Small intestine (tissue), 7 donors: ENCODE results near the gene FOXP2. TPM values are rescaled to one million over a fixed set of nuclear protein-coding genes. Genes with fewer than 3 reads are reported as not detected.

Source experiments
- DNase-seq, 2 donors: peaks; one replicate each; pipeline versions ENCODE4 v3.0.0 to v3.0.0-alpha.2; 2013
- FAIRE-seq: peaks from 2 replicates; lab custom pipeline; 2012; peaks lifted over from hg19 to GRCh38; lab: Jason Lieb, UNC
- H3K27ac ChIP-seq, 3 donors: one replicate each; pipeline ENCODE4 v1.5.1; 2013; ENCODE audit warnings: low read length in 2 of 3, mild to moderate bottlenecking in 2 of 3, control low read depth in 1 of 3, inconsistent platforms in 1 of 3, low read depth in 1 of 3, moderate library complexity in 1 of 3
- H3K27me3 ChIP-seq, 3 donors: one replicate each; pipeline ENCODE4 v1.6.1; 2013; ENCODE audit warnings: low read length in 3 of 3, inconsistent platforms in 1 of 3; ENCODE audit not compliant: control insufficient read depth in 3 of 3, insufficient read depth in 3 of 3
- H3K36me3 ChIP-seq, 3 donors: one replicate each; pipeline ENCODE4 v1.6.1; 2013; ENCODE audit warnings: low read length in 3 of 3, inconsistent platforms in 1 of 3, low read depth in 1 of 3, mild to moderate bottlenecking in 1 of 3, moderate library complexity in 1 of 3; ENCODE audit not compliant: control insufficient read depth in 3 of 3, insufficient read depth in 2 of 3
- H3K4me1 ChIP-seq, 3 donors: one replicate each; pipeline ENCODE4 v1.6.1; 2013; ENCODE audit warnings: low read length in 2 of 3, inconsistent platforms in 1 of 3, low read depth in 1 of 3, mild to moderate bottlenecking in 1 of 3, moderate library complexity in 1 of 3; ENCODE audit not compliant: control insufficient read depth in 3 of 3, insufficient read depth in 2 of 3
- H3K4me3 ChIP-seq, 3 donors: one replicate each; pipeline ENCODE4 v1.5.1; 2013; ENCODE audit warnings: low read length in 3 of 3, control low read depth in 1 of 3, inconsistent platforms in 1 of 3, low read depth in 1 of 3, mild to moderate bottlenecking in 1 of 3, moderate library complexity in 1 of 3
- H3K9me3 ChIP-seq, 2 donors: one replicate each; pipeline ENCODE4 v1.6.1; 2013; ENCODE audit warnings: low read depth in 1 of 2, low read length in 1 of 2; ENCODE audit not compliant: control insufficient read depth in 2 of 2, insufficient read depth in 1 of 2
- WGBS, 3 donors: extraction: QIAGEN DNeasy Blood & Tissue Kit; methylation state at CpG; one replicate each; pipeline ENCODE4 v1.1.7; 2013; 5-methylcytosine and 5-hydroxymethylcytosine counted together
- polyA plus RNA-seq, 4 donors: library from polyadenylated mRNA; stranded (reverse) in 3 of 4; unstranded in 1 of 4; fragments of 200-250 nt in 3 of 4; fragments of 120-200 nt in 1 of 4; gene quantifications; one replicate each; pipeline versions ENCODE4 v1.2.1 to v1.2.3, GENCODE V29; 2013
- donor health status: healthy with polysubstance abuse.
- donor health status: control.
- donor health status: control.
- donor health status: Bipolar disorder and iron deficiency.
- donor health status: healthy.

FOXP2 gene
- polyA plus RNA-seq, 4 donors: 1.7 to 12.2 (median 3.6) TPM

DNA sequence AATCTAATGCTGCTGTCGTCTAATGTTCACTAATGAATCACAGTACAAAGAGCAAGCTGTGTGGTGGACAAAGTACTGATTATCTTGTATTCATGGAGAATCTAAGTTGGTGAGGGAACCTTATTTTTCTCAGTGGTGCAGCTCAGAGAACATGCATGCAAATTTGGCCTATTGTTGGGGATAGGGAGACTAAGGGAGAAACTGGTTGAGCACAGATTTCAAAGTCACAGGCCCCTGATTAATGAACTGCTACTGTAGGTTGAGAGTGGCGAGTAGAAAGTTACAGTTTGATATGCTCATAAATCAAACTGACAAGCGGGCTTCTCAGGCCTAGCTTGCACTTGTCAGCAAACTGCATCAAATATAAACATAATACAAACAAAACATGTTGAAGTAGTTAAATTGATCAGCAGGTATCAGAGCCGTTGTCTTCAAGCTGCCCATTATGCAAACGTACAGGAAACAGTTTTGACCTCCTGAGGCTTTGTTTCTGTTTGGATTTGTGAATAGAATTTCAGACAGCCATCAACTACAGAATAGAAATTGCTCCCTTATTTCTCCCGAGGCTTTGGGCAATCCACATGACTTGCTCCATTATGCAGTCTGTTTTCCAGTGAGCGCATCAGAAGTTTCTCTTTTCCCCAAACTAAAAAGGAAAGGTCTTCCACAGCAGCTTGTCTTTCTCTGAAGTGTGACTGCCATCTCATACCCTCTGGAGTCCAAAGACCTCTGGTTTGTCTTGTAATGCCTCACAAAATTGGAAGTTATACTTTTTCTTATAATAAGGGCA is 215.8 kb downstream of the FOXP2 start:
- 38 to 56% (median 42%) methylated on average over 7 of the region's 7 CpGs for WGBS, 3 donors
- FAIRE-seq (no peak), DNase-seq (peak; percentile 62 to 78)
- peaks cover 0 to 5% (median 0%) of the 10 kb centered on the region in 3 donors for H3K4me1 ChIP-seq
- no peaks in the 10 kb centered on the region for H3K27me3 ChIP-seq
- peaks cover 0 to 6% (median 0%) of the 10 kb centered on the region in 3 donors for H3K36me3 ChIP-seq
- peak overlapping the region in 1 of 3 donors; percentile 29 for H3K27ac ChIP-seq
- no peaks in the 10 kb centered on the region for H3K9me3 ChIP-seq
- no peak overlapping the region for H3K4me3 ChIP-seq

DNA sequence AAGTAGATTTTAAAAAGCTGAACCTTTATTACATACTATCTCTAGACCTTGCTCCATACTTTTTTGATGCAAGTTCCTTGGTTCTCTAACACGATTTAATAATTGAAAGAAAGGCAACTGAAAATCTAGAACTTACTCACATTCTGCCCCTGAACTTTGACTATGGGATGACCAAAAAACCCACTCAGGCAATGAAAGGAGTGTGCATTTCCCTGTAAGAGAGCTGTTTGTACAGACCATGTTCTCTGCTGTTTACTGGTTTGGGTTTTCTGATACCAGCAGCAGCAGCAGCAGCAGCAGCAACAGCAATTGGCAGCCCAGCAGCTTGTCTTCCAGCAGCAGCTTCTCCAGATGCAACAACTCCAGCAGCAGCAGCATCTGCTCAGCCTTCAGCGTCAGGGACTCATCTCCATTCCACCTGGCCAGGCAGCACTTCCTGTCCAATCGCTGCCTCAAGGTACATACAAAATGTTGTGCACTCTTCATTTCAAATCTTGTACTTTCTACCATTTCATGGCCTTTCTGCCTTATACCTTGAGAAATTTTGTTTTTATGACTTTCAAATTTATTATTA is 216.7 kb downstream of the FOXP2 start:
- Histone ChIP-seq H3K9me3 (no peaks in the 10 kb centered on the region), H3K27ac (no peak overlapping the region), H3K27me3 (no peaks in the 10 kb centered on the region), H3K4me1 (peaks cover 0 to 5% (median 0%) of the 10 kb centered on the region in 3 donors), H3K4me3 (no peak overlapping the region), H3K36me3 (peaks cover 0 to 6% (median 0%) of the 10 kb centered on the region in 3 donors)
- 80 to 93% (median 92%) methylated on average over 3 of the region's 3 CpGs for WGBS, 3 donors
- FAIRE-seq: no peak
- DNase-seq: no peak

DNA sequence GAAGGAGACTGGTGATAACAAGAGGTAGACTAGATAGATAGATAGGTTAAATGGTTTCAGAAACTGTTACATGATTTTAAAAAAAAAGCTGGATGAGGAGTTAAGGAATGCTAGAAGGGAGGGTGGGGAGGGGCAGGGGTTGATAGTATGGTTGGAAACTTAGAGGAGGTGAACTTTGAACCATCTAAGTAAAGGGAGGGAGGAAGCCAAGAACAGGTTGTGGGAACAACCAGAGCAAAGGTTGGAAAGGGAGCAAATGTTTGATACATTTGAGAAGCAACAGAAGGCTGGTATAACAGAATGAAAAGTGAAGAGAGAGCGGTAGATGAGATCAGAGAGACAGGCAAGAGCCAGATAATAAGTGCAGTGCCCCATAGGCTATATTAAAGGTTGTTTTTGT is 224.8 kb downstream of the FOXP2 start:
- no peaks in the 10 kb centered on the region for H3K27me3 ChIP-seq
- H3K36me3 ChIP-seq: peaks cover 0 to 3% (median 0%) of the 10 kb centered on the region in 3 donors
- DNase-seq (peak; percentile 50 to 88), FAIRE-seq (no peak)
- H3K4me1 ChIP-seq: peaks cover 0 to 5% (median 2%) of the 10 kb centered on the region in 3 donors
- H3K27ac ChIP-seq: peak overlapping the region in 2 of 3 donors; percentile 30 to 55
- H3K4me3 ChIP-seq: no peak overlapping the region
- 50 to 76% (median 53%) methylated on average over 1 of the region's 1 CpG for WGBS, 3 donors
- H3K9me3 ChIP-seq: no peaks in the 10 kb centered on the region

DNA sequence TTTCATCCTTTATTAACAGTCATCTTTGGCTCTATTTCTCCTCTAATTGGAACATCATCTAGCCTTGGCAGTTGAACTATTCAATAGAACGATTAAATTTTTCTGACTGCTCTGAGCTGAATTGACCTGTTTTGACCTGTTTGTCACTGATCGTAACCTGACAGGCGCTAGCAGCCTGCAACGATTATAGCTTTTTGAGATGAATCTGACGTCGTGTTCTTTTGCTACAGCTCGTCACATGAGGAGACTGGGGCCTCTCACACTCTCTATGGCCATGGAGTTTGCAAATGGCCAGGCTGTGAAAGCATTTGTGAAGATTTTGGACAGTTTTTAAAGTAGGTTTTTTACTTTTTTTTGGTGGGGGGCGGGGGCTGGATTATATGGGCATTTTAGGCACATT is 229.8 kb downstream of the FOXP2 start:
- Histone ChIP-seq H3K9me3 (no peaks in the 10 kb centered on the region), H3K27ac (no peak overlapping the region), H3K27me3 (no peaks in the 10 kb centered on the region), H3K4me3 (no peak overlapping the region), H3K4me1 (peaks cover 0 to 5% (median 2%) of the 10 kb centered on the region in 3 donors), H3K36me3 (peaks cover 0 to 3% (median 2%) of the 10 kb centered on the region in 3 donors)
- 80 to 90% (median 86%) methylated on average over 8 of the region's 8 CpGs for WGBS, 3 donors
- DNase-seq (no peak), FAIRE-seq (no peak)

DNA sequence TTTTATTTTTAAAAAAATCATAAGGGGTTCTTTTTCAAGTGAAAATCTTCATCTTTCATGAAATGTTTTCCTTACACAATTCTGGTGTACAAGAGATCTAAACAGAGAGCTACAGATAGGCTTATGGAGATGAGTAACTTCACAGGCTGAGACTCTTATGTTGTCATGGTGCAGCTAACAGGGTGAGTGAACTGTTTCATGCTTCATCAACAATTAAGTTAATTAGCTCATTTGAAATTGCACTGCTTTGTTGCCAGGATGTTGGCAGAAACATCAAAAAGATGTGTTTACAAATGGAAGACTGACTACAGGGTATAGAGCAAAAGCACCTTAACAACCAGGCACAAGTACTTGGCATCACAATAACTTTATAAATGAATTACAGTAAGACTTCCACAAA is 230.8 kb downstream of the FOXP2 start:
- Histone ChIP-seq H3K9me3 (no peaks in the 10 kb centered on the region), H3K4me3 (no peak overlapping the region), H3K36me3 (peaks cover 0 to 3% (median 2%) of the 10 kb centered on the region in 3 donors), H3K4me1 (no peaks in the 10 kb centered on the region), H3K27ac (no peak overlapping the region), H3K27me3 (no peaks in the 10 kb centered on the region)
- DNase-seq (no peak), FAIRE-seq (no peak)

DNA sequence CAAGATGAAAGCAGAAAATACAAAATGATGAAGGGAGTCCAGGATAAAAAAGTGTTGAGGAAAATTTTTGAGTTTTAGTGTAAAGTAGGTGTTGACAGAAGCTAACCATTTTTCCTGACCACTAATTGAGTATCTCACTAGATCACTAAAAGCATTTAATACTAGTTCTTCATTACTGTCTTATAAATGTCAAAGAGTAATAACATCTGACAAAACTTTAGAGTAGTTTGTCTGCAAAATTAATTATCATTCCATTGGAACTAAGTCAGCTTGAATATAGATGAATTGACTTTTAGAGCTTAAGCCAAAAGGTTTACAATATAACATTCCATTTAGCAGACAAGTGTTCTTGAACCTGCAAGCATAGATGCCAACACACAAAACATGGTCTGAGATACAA is 232.9 kb downstream of the FOXP2 start:
- peaks cover 0 to 2% (median 0%) of the 10 kb centered on the region in 3 donors for H3K36me3 ChIP-seq
- FAIRE-seq (no peak), DNase-seq (no peak)
- H3K27me3 ChIP-seq: no peaks in the 10 kb centered on the region
- no peak overlapping the region for H3K27ac ChIP-seq
- no peak overlapping the region for H3K4me3 ChIP-seq
- H3K9me3 ChIP-seq: no peaks in the 10 kb centered on the region
- H3K4me1 ChIP-seq: no peaks in the 10 kb centered on the region

DNA sequence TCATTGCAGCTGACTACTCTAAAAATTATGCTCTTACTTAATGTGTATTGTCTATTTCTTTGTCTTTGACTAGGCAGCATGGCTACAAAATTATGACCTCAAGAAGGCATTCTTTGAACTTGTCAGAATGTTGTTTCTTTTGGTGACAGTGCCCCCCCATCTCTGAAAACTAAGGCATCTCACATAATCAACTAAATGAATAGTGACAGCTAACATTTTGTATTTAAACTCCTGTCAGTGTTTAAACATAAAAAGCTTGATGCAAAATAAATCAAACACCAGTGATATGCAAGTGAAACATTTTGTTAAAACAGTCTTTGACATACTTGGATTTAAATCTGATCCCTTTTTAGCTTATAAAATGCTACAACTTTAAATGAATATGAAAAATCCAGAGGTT is 233.5 kb downstream of the FOXP2 start:
- peaks cover 0 to 2% (median 0%) of the 10 kb centered on the region in 3 donors for H3K36me3 ChIP-seq
- DNase-seq: no peak
- no peak for FAIRE-seq
- no peaks in the 10 kb centered on the region for H3K4me1 ChIP-seq
- H3K27me3 ChIP-seq: no peaks in the 10 kb centered on the region
- no peak overlapping the region for H3K27ac ChIP-seq
- H3K9me3 ChIP-seq: no peaks in the 10 kb centered on the region
- no peak overlapping the region for H3K4me3 ChIP-seq

DNA sequence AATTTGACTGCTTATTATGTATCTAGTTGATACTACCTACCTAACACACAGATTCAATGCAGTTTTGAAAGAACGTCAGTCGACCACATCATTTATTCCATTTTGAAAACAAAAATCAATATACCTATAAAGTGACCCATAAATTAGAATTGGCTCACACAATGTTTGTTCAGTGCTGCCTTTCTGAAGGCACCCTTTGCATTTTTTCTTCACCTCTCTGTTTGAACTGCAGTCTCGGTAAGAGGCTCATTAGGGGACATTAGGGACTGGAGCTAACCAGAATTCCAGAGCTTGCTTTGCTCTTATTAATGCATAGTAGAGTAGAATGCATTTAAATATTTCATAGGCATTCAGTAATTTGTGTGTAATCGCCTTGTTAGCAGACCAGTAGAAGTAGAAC is 234.1 kb downstream of the FOXP2 start:
- Histone ChIP-seq H3K4me3 (no peak overlapping the region), H3K36me3 (peaks cover 0 to 2% (median 0%) of the 10 kb centered on the region in 3 donors), H3K27me3 (no peaks in the 10 kb centered on the region), H3K27ac (no peak overlapping the region), H3K4me1 (no peaks in the 10 kb centered on the region), H3K9me3 (no peaks in the 10 kb centered on the region)
- no peak for DNase-seq
- no peak for FAIRE-seq
- 87 to 92% (median 92%) methylated on average over 4 of the region's 4 CpGs for WGBS, 3 donors
